OCI-LY1 (cell line): ENCODE measurements around the gene HAUS3.

Experiments used
- H2AFZ ChIP-seq: fragments of 200-600 bp; sonication (generic), shearing (Covaris generic); 2 replicates; pipeline ENCODE4 v1.6.0; 2014; ENCODE audit warnings: antibody characterized with exemption, mild to moderate bottlenecking, low read length
- H3F3A ChIP-seq: fragments of 200-600 bp; sonication (generic), shearing (Covaris generic); 2 replicates; pipeline ENCODE4 v1.6.0; 2014; ENCODE audit warnings: mild to moderate bottlenecking, antibody characterized with exemption, low read length, moderate library complexity; ENCODE audit not compliant: insufficient read depth
- H3K27ac ChIP-seq: fragments of 200-600 bp; sonication (generic); 2 replicates; pipeline ENCODE4 v1.5.1; 2014; ENCODE audit warnings: low read length, mixed run types, mild to moderate bottlenecking, low read depth; ENCODE audit not compliant: poor library complexity, severe bottlenecking
- H3K27me3 ChIP-seq: fragments of 200-600 bp; sonication (generic); 2 replicates; pipeline ENCODE4 v1.6.0; 2014; ENCODE audit warnings: antibody characterized with exemption, mild to moderate bottlenecking, low read length, moderate library complexity; ENCODE audit not compliant: insufficient read depth
- H3K36me3 ChIP-seq: fragments of 200-600 bp; sonication (generic); 2 replicates; pipeline ENCODE4 v1.6.1; 2014; ENCODE audit warnings: mild to moderate bottlenecking, antibody characterized with exemption, low read length, moderate library complexity, mixed read lengths; ENCODE audit not compliant: insufficient read depth
- H3K4me1 ChIP-seq: fragments of 200-600 bp; sonication (generic); 2 replicates; pipeline ENCODE4 v1.5.1; 2014; ENCODE audit warnings: mild to moderate bottlenecking, low read length, moderate library complexity; ENCODE audit not compliant: insufficient read depth, severe bottlenecking
- H3K4me2 ChIP-seq: fragments of 200-600 bp; sonication (generic), shearing (Covaris generic); 2 replicates; pipeline ENCODE4 v1.6.1; 2014; ENCODE audit warnings: low read length
- H3K4me3 ChIP-seq: fragments of 200-600 bp; sonication (generic); 2 replicates; pipeline ENCODE4 v1.5.1; 2014; ENCODE audit warnings: low read length, low read depth, mild to moderate bottlenecking, mixed read lengths; ENCODE audit not compliant: poor library complexity, severe bottlenecking
- H3K79me2 ChIP-seq: fragments of 200-600 bp; shearing (Covaris generic); 2 replicates; pipeline ENCODE4 v1.6.1; 2016; ENCODE audit warnings: mixed run types, low read length, mixed read lengths; ENCODE audit not compliant: insufficient read depth
- H3K9ac ChIP-seq: fragments of 200-600 bp; sonication (generic), shearing (Covaris generic); 2 replicates; pipeline ENCODE4 v1.6.1; 2014; ENCODE audit warnings: mild to moderate bottlenecking, low read length, mixed read lengths
- H3K9me2 ChIP-seq: fragments of 200-600 bp; sonication (generic), shearing (Covaris generic); 2 replicates; pipeline ENCODE4 v1.6.1; 2014; ENCODE audit warnings: low read depth, mild to moderate bottlenecking, low read length, mixed read lengths
- H3K9me3 ChIP-seq: fragments of 200-600 bp; shearing (Covaris generic); 2 replicates; pipeline ENCODE4 v1.6.1; 2014; ENCODE audit warnings: low read length, mixed read lengths
- H4K20me1 ChIP-seq: fragments of 200-600 bp; sonication (generic), shearing (Covaris generic); 2 replicates; pipeline ENCODE4 v1.6.0; 2016; ENCODE audit warnings: mild to moderate bottlenecking, low read length; ENCODE audit not compliant: insufficient read depth
- CTCF ChIP-seq: fragments of 200-600 bp; sonication (generic), shearing (Covaris generic); IDR thresholded peaks from 2 replicates; pipeline ENCODE4 v1.5.1; 2017; ENCODE audit warnings: mild to moderate bottlenecking, antibody characterized with exemption, low read length, moderate library complexity, mixed read lengths
- EZH2 ChIP-seq: fragments of 200-600 bp; sonication (generic), shearing (Covaris generic); IDR thresholded peaks from 2 replicates; pipeline ENCODE4 v1.8.0; 2017; ENCODE audit warnings: borderline replicate concordance, mixed run types, mild to moderate bottlenecking, antibody characterized with exemption, low read length, moderate library complexity, mixed read lengths

Gene HAUS3

GRCh38 chr4:2193326-2193725, 48.6 kb downstream of the HAUS3 start:
- Histone ChIP-seq H3K4me2 (no peak overlapping the region), H3K27ac (no peak overlapping the region), H3F3A (no peaks in the 10 kb centered on the region), H2AFZ (no peak overlapping the region), H3K9me3 (no peaks in the 10 kb centered on the region), H3K9ac (no peak overlapping the region), H3K4me3 (no peak overlapping the region), H4K20me1 (no peaks in the 10 kb centered on the region), H3K79me2 (no peaks in the 10 kb centered on the region), H3K9me2 (no peaks in the 10 kb centered on the region), H3K36me3 (no peaks in the 10 kb centered on the region), H3K4me1 (no peaks in the 10 kb centered on the region), H3K27me3 (no peaks in the 10 kb centered on the region)
- TF ChIP-seq CTCF (no peak), EZH2 (no peak)

- Histone ChIP-seq H3K4me2 (no peak overlapping the region), H3K4me3 (no peak overlapping the region), H3K36me3 (no peaks in the 10 kb centered on the region), H3K27ac (no peak overlapping the region), H2AFZ (no peak overlapping the region), H3F3A (no peaks in the 10 kb centered on the region), H3K4me1 (no peaks in the 10 kb centered on the region), H3K9me2 (no peaks in the 10 kb centered on the region), H3K79me2 (no peaks in the 10 kb centered on the region), H3K27me3 (no peaks in the 10 kb centered on the region), H4K20me1 (no peaks in the 10 kb centered on the region), H3K9me3 (no peaks in the 10 kb centered on the region), H3K9ac (no peak overlapping the region)
- TF ChIP-seq EZH2 = no peak
- no peak for TF ChIP-seq CTCF
These were observed 55.1 kb downstream of the HAUS3 start for GRCh38 chr4:2186865-2187172.

GRCh38 chr4:2186133-2186864, 55.6 kb downstream of the HAUS3 start:
- H2AFZ ChIP-seq = no peak overlapping the region
- TF ChIP-seq EZH2 (no peak), CTCF (peak; percentile 50; the same call in 1 of the 2 replicates)
- no peaks in the 10 kb centered on the region for H4K20me1 ChIP-seq
- H3F3A ChIP-seq = no peaks in the 10 kb centered on the region
- H3K4me2 ChIP-seq = no peak overlapping the region
- no peaks in the 10 kb centered on the region for H3K4me1 ChIP-seq
- no peaks in the 10 kb centered on the region for H3K79me2 ChIP-seq
- H3K27ac ChIP-seq = no peak overlapping the region
- no peak overlapping the region for H3K4me3 ChIP-seq
- no peaks in the 10 kb centered on the region for H3K9me2 ChIP-seq
- H3K9ac ChIP-seq = no peak overlapping the region
- no peaks in the 10 kb centered on the region for H3K27me3 ChIP-seq
- no peaks in the 10 kb centered on the region for H3K9me3 ChIP-seq
- H3K36me3 ChIP-seq = no peaks in the 10 kb centered on the region
